ENCODE data around the gene PCDHB13.
"Not testable (repeated sequence)": the region's sequence is repeated elsewhere in the genome, so short reads cannot be mapped to it uniquely, and the experiment has no call there.

DNA sequence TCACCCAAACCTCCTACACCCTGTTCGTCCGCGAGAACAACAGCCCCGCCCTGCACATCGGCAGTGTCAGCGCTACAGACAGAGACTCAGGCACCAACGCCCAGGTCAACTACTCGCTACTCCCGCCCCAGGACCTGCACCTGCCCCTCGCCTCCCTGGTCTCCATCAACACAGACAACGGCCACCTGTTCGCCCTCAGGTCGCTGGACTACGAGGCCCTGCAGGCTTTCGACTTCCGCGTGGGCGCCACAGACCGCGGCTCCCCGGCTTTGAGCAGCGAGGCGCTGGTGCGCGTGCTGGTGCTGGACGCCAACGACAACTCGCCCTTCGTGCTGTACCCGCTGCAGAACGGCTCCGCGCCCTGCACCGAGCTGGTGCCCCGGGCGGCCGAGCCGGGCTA is 12.6 kb upstream of the PCDHB13 start:
- not testable (repeated sequence) for TF ChIP-seq RAD21 (IDR thresholded peaks at IDR 0.05; ENCODE audit: low read length); MAZ (IDR thresholded peaks at IDR 0.05; ENCODE audit: borderline replicate concordance, low read depth, low read length); CEBPB (IDR thresholded peaks at IDR 0.05; ENCODE audit: low read depth, low read length); FOS (IDR thresholded peaks at IDR 0.05; ENCODE audit: low read depth, low read length); POLR2A (IDR thresholded peaks at IDR 0.05; ENCODE audit: low read depth, low read length); RCOR1 (IDR thresholded peaks at IDR 0.05; ENCODE audit: insufficient replicate concordance, low read length); RFX5 (IDR thresholded peaks at IDR 0.05; ENCODE audit: low read depth, low read length); BHLHE40 (IDR thresholded peaks at IDR 0.05; ENCODE audit: low read depth, low read length); SMC3 (IDR thresholded peaks at IDR 0.05; ENCODE audit: low read depth, low read length); MAFK (IDR thresholded peaks at IDR 0.05; ENCODE audit: low read depth, low read length); NFE2L2 (IDR thresholded peaks at IDR 0.05; ENCODE audit: low read depth, low read length)
- TF ChIP-seq, protein P1, sequence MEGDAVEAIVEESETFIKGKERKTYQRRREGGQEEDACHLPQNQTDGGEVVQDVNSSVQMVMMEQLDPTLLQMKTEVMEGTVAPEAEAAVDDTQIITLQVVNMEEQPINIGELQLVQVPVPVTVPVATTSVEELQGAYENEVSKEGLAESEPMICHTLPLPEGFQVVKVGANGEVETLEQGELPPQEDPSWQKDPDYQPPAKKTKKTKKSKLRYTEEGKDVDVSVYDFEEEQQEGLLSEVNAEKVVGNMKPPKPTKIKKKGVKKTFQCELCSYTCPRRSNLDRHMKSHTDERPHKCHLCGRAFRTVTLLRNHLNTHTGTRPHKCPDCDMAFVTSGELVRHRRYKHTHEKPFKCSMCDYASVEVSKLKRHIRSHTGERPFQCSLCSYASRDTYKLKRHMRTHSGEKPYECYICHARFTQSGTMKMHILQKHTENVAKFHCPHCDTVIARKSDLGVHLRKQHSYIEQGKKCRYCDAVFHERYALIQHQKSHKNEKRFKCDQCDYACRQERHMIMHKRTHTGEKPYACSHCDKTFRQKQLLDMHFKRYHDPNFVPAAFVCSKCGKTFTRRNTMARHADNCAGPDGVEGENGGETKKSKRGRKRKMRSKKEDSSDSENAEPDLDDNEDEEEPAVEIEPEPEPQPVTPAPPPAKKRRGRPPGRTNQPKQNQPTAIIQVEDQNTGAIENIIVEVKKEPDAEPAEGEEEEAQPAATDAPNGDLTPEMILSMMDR (conservative IDR thresholded peaks at IDR 0.05; ENCODE audit: low read depth, low read length), result not testable (repeated sequence)
- TF ChIP-seq, protein P2, sequence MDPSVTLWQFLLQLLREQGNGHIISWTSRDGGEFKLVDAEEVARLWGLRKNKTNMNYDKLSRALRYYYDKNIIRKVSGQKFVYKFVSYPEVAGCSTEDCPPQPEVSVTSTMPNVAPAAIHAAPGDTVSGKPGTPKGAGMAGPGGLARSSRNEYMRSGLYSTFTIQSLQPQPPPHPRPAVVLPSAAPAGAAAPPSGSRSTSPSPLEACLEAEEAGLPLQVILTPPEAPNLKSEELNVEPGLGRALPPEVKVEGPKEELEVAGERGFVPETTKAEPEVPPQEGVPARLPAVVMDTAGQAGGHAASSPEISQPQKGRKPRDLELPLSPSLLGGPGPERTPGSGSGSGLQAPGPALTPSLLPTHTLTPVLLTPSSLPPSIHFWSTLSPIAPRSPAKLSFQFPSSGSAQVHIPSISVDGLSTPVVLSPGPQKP (IDR thresholded peaks at IDR 0.05; ENCODE audit: borderline replicate concordance, low read depth, low read length), result not testable (repeated sequence)
- TF ChIP-seq, protein P3, sequence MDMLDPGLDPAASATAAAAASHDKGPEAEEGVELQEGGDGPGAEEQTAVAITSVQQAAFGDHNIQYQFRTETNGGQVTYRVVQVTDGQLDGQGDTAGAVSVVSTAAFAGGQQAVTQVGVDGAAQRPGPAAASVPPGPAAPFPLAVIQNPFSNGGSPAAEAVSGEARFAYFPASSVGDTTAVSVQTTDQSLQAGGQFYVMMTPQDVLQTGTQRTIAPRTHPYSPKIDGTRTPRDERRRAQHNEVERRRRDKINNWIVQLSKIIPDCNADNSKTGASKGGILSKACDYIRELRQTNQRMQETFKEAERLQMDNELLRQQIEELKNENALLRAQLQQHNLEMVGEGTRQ (IDR thresholded peaks at IDR 0.05; ENCODE audit: low read depth, low read length), result not testable (repeated sequence)
